Astrocyte (in vitro differentiated cells and primary cell): ENCODE data around the gene TMEM132E. TPM values are rescaled to one million over a fixed set of nuclear protein-coding genes. Genes with fewer than 3 reads are reported as not detected.

ENCODE experiments used
- DNase-seq: peaks from one replicate; pipeline ENCODE4 v3.0.0-alpha.2; 2010; ENCODE audit warnings: low read depth
- FAIRE-seq: peaks from 2 replicates; lab custom pipeline; 2011; peaks lifted over from hg19 to GRCh38; lab: Jason Lieb, UNC
- H2AFZ ChIP-seq: 2 replicates; pipeline ENCODE4 v1.6.0; 2012; ENCODE audit warnings: low read depth, low read length, inconsistent platforms
- H3K27ac ChIP-seq: 2 replicates; pipeline ENCODE4 v1.5.1; 2011; ENCODE audit warnings: low read depth, low read length, inconsistent platforms
- H3K27me3 ChIP-seq: 2 replicates; pipeline ENCODE4 v1.6.0; 2011; ENCODE audit warnings: low read length, inconsistent platforms; ENCODE audit not compliant: insufficient read depth
- H3K36me3 ChIP-seq: 2 replicates; pipeline ENCODE4 v1.5.1; 2011; ENCODE audit warnings: low read length, inconsistent platforms; ENCODE audit not compliant: insufficient read depth
- H3K4me1 ChIP-seq: 2 replicates; pipeline ENCODE4 v1.5.1; 2011; ENCODE audit warnings: low read length, inconsistent platforms; ENCODE audit not compliant: insufficient read depth
- H3K4me2 ChIP-seq: 2 replicates; pipeline ENCODE4 v1.6.0; 2012; ENCODE audit warnings: low read length, inconsistent platforms
- H3K4me3 ChIP-seq: 2 replicates; pipeline ENCODE4 v1.5.1; 2011; ENCODE audit warnings: low read depth, mild to moderate bottlenecking, low read length, inconsistent platforms; ENCODE audit not compliant: insufficient read depth
- H3K79me2 ChIP-seq: 2 replicates; pipeline ENCODE4 v1.6.0; 2012; ENCODE audit warnings: mild to moderate bottlenecking, low read length, inconsistent platforms; ENCODE audit not compliant: insufficient read depth
- H3K9ac ChIP-seq: 2 replicates; pipeline ENCODE4 v1.6.0; 2012; ENCODE audit warnings: mild to moderate bottlenecking, low read length, inconsistent platforms
- H3K9me3 ChIP-seq: 2 replicates; pipeline ENCODE4 v1.5.1; 2012; ENCODE audit warnings: low read depth, mild to moderate bottlenecking, low read length, inconsistent platforms; ENCODE audit not compliant: insufficient read depth
- H4K20me1 ChIP-seq: 2 replicates; pipeline ENCODE4 v1.6.0; 2012; ENCODE audit warnings: low read length, inconsistent platforms; ENCODE audit not compliant: insufficient read depth
- H3K27ac Mint-ChIP-seq: one replicate; pipeline ENCODE4 v1.8.0; 2021; ENCODE audit warnings: mild to moderate bottlenecking, mixed read lengths; ENCODE audit not compliant: unreplicated experiment
- H3K27me3 Mint-ChIP-seq: one replicate; pipeline ENCODE4 v1.8.0; 2021; ENCODE audit warnings: low read depth, mixed read lengths; ENCODE audit not compliant: unreplicated experiment
- H3K36me3 Mint-ChIP-seq: one replicate; pipeline ENCODE4 v1.8.0; 2021; ENCODE audit warnings: low read depth, mixed read lengths; ENCODE audit not compliant: unreplicated experiment
- H3K4me1 Mint-ChIP-seq: one replicate; pipeline ENCODE4 v1.8.0; 2021; ENCODE audit warnings: low read depth, mixed read lengths; ENCODE audit not compliant: unreplicated experiment
- H3K4me3 Mint-ChIP-seq: one replicate; pipeline ENCODE4 v1.8.0; 2021; ENCODE audit warnings: mild to moderate bottlenecking, moderate library complexity, mixed read lengths; ENCODE audit not compliant: unreplicated experiment
- H3K9me3 Mint-ChIP-seq: one replicate; pipeline ENCODE4 v1.8.0; 2021; ENCODE audit warnings: mild to moderate bottlenecking, mixed read lengths; ENCODE audit not compliant: unreplicated experiment
- EZH2 ChIP-seq: IDR thresholded peaks from 2 replicates; pipeline ENCODE4 v1.6.1; 2012; ENCODE audit warnings: mild to moderate bottlenecking, low read length, inconsistent platforms; ENCODE audit not compliant: insufficient read depth
- total RNA-seq: library from RNA; stranded (reverse); gene quantifications from 2 replicates; pipeline ENCODE4 v1.2.1, GENCODE V29; 2021
- TF ChIP-seq, protein P1 (sequence below): IDR thresholded peaks from 2 replicates; pipeline ENCODE4 v1.5.1; 2011; ENCODE audit warnings: low read depth, mild to moderate bottlenecking, inconsistent platforms, low read length, moderate library complexity; ENCODE audit not compliant: insufficient read depth

The TMEM132E gene
- total RNA-seq, 1 donor from 2014 or later = 0.18 TPM

GRCh38 chr17:34609210-34609609 lies 29.8 kb downstream of the TMEM132E start:
- Histone ChIP-seq H3K36me3 (no peaks in the 10 kb centered on the region), H3K4me1 (no peaks in the 10 kb centered on the region), H3K9me3 (no peaks in the 10 kb centered on the region), H3K27me3 (peaks cover 2% of the 10 kb centered on the region), H3K4me3 (no peak overlapping the region), H3K4me2 (no peak overlapping the region), H3K9ac (no peak overlapping the region), H4K20me1 (no peaks in the 10 kb centered on the region), H2AFZ (no peak overlapping the region), H3K79me2 (no peaks in the 10 kb centered on the region), H3K27ac (no peak overlapping the region)
- Mint-ChIP-seq H3K27me3 (peaks cover 56% of the 10 kb centered on the region), H3K27ac (no peak overlapping the region), H3K36me3 (no peaks in the 10 kb centered on the region), H3K4me1 (peaks cover 8% of the 10 kb centered on the region), H3K4me3 (no peak overlapping the region), H3K9me3 (peaks cover 2% of the 10 kb centered on the region)
- TF ChIP-seq, protein P1, sequence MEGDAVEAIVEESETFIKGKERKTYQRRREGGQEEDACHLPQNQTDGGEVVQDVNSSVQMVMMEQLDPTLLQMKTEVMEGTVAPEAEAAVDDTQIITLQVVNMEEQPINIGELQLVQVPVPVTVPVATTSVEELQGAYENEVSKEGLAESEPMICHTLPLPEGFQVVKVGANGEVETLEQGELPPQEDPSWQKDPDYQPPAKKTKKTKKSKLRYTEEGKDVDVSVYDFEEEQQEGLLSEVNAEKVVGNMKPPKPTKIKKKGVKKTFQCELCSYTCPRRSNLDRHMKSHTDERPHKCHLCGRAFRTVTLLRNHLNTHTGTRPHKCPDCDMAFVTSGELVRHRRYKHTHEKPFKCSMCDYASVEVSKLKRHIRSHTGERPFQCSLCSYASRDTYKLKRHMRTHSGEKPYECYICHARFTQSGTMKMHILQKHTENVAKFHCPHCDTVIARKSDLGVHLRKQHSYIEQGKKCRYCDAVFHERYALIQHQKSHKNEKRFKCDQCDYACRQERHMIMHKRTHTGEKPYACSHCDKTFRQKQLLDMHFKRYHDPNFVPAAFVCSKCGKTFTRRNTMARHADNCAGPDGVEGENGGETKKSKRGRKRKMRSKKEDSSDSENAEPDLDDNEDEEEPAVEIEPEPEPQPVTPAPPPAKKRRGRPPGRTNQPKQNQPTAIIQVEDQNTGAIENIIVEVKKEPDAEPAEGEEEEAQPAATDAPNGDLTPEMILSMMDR = no peak
- no peak for TF ChIP-seq EZH2
- FAIRE-seq = no peak
- DNase-seq = no peak

- Mint-ChIP-seq H3K9me3 (peaks cover 2% of the 10 kb centered on the region), H3K27me3 (peaks cover 55% of the 10 kb centered on the region), H3K4me1 (peaks cover 8% of the 10 kb centered on the region), H3K27ac (no peak overlapping the region), H3K36me3 (no peaks in the 10 kb centered on the region), H3K4me3 (no peak overlapping the region)
- H3K4me2 ChIP-seq = no peak overlapping the region
- DNase-seq (no peak), FAIRE-seq (no peak)
- H3K79me2 ChIP-seq = no peaks in the 10 kb centered on the region
- no peak overlapping the region for H2AFZ ChIP-seq
- peaks cover 2% of the 10 kb centered on the region for H3K27me3 ChIP-seq
- TF ChIP-seq EZH2 = no peak
- TF ChIP-seq, protein P1 = no peak
- no peak overlapping the region for H3K4me3 ChIP-seq
- H4K20me1 ChIP-seq = no peaks in the 10 kb centered on the region
- no peaks in the 10 kb centered on the region for H3K9me3 ChIP-seq
- no peak overlapping the region for H3K9ac ChIP-seq
- no peaks in the 10 kb centered on the region for H3K4me1 ChIP-seq
- no peak overlapping the region for H3K27ac ChIP-seq
- no peaks in the 10 kb centered on the region for H3K36me3 ChIP-seq
Measured at GRCh38 chr17:34610039-34610438, 30.7 kb downstream of the TMEM132E start.

DNA sequence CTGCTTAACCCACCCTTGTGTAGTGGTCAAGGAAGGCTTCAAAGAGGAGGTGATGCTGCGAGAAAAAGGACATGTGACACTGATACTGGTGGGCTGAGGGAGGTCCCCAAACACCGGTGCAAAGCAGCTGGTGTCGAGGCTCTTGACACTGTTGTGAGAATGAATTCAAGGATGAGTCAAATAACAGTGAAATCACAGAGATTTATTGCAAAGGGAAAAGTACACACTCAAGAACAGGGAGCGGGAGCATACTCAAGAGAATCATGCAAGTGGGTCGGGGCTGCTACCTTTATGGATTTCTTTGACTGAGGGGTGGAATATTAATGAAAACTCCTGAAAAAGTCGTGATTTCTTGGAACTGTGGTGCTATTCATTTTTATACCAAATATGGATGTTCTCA lies 31.1 kb downstream of the TMEM132E start:
- Mint-ChIP-seq H3K36me3 (no peaks in the 10 kb centered on the region), H3K4me3 (no peak overlapping the region), H3K4me1 (peaks cover 8% of the 10 kb centered on the region), H3K9me3 (peaks cover 2% of the 10 kb centered on the region), H3K27ac (no peak overlapping the region), H3K27me3 (peaks cover 57% of the 10 kb centered on the region)
- no peaks in the 10 kb centered on the region for H3K4me1 ChIP-seq
- no peak overlapping the region for H3K4me2 ChIP-seq
- H3K27me3 ChIP-seq = peaks cover 4% of the 10 kb centered on the region
- no peak overlapping the region for H3K4me3 ChIP-seq
- no peak for TF ChIP-seq EZH2
- TF ChIP-seq, protein P1 = no peak
- H3K36me3 ChIP-seq = no peaks in the 10 kb centered on the region
- no peaks in the 10 kb centered on the region for H4K20me1 ChIP-seq
- no peak overlapping the region for H2AFZ ChIP-seq
- no peak overlapping the region for H3K9ac ChIP-seq
- no peak for DNase-seq
- no peaks in the 10 kb centered on the region for H3K79me2 ChIP-seq
- H3K27ac ChIP-seq = no peak overlapping the region
- no peak for FAIRE-seq
- H3K9me3 ChIP-seq = no peaks in the 10 kb centered on the region
